NB4 (cell line): Measurements from ENCODE around the gene RNF40.
A peak's percentile ranks its signal among the peaks of the same experiment; 100 is the strongest.

Experiments
- DNase-seq: peaks from one replicate; pipeline ENCODE4 v3.0.0; 2010; ENCODE audit warnings: low read depth
- H3K4me3 ChIP-seq: one replicate; pipeline ENCODE4 v1.5.1; 2011; ENCODE audit warnings: mild to moderate bottlenecking, low read depth, low read length, moderate library complexity
- CTCF ChIP-seq: IDR thresholded peaks from one replicate; pipeline ENCODE4 v1.5.1; 2012; ENCODE audit warnings: low read depth, low read length
- MYC ChIP-seq: IDR thresholded peaks from 2 replicates; pipeline ENCODE4 v1.6.1; 2011; ENCODE audit warnings: low read depth, low read length
- POLR2A ChIP-seq: IDR thresholded peaks from 2 replicates; pipeline ENCODE4 v1.6.1; 2011; ENCODE audit warnings: mild to moderate bottlenecking; ENCODE audit not compliant: insufficient read length; ENCODE audit errors: extremely low read depth
- TF ChIP-seq, protein P1 (sequence below): IDR thresholded peaks from 2 replicates; pipeline ENCODE4 v1.6.1; 2011; ENCODE audit warnings: low read depth, low read length

Gene RNF40

GRCh38 chr16:30761928-30762902 lies at the start of gene RNF40, which contains the start of gene CFAP119:
Gene RNF40 (plus strand): TSS chr16:30762322. CDS start chr16:30762546, 224 bp downstream.
Gene CFAP119 (minus strand): TSS chr16:30762062. CDS start chr16:30761748, 314 bp downstream.
- DNase-seq, result peak; percentile 97
- peak within 1 kb of the TSS; percentile 94 for H3K4me3 ChIP-seq
- TF ChIP-seq POLR2A (peak; percentile 64), CTCF (no peak), MYC (peak; percentile 51; the same call in 1 of the 2 replicates)
- TF ChIP-seq, protein P1, sequence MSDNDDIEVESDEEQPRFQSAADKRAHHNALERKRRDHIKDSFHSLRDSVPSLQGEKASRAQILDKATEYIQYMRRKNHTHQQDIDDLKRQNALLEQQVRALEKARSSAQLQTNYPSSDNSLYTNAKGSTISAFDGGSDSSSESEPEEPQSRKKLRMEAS, result no peak

- no peak overlapping the region for H3K4me3 ChIP-seq
- peak; percentile 92 for DNase-seq
- TF ChIP-seq POLR2A, result no peak
- TF ChIP-seq, protein P1, result peak; percentile 11; the same call in 1 of the 2 replicates
Measured at GRCh38 chr16:30715750-30716445, 46.2 kb upstream of the RNF40 start.

- DNase-seq, result no peak
- H3K4me3 ChIP-seq, result no peak overlapping the region
- no peak for TF ChIP-seq CTCF
- TF ChIP-seq POLR2A, result no peak
- TF ChIP-seq MYC, result no peak
- TF ChIP-seq, protein P1, result no peak
Measured at GRCh38 chr16:30720086-30720485, 42.0 kb upstream of the RNF40 start.

GRCh38 chr16:30720694-30721093 lies 41.4 kb upstream of the RNF40 start:
- DNase-seq, result no peak
- TF ChIP-seq MYC (no peak), CTCF (no peak)
- TF ChIP-seq, protein P1, result no peak
- no peak overlapping the region for H3K4me3 ChIP-seq

- TF ChIP-seq CTCF, result no peak
- TF ChIP-seq POLR2A, result no peak
- TF ChIP-seq, protein P1, result no peak
- no peak for TF ChIP-seq MYC
- no peak overlapping the region for H3K4me3 ChIP-seq
- DNase-seq, result no peak
Measured at GRCh38 chr16:30721167-30721566, 41.0 kb upstream of the RNF40 start.
